MM.1S (cell line): ENCODE measurements around the gene ZDHHC13.

Source experiments
- DNase-seq: peaks from one replicate; pipeline ENCODE4 v3.0.0-alpha.2; 2015
- H2AFZ ChIP-seq: fragments of 300-600 bp; sonication (generic); 2 replicates; pipeline ENCODE4 v1.6.0; 2016; ENCODE audit warnings: antibody characterized with exemption, low read length
- H3F3A ChIP-seq: fragments of 300-600 bp; sonication (generic); 2 replicates; pipeline ENCODE4 v1.6.1; 2016; ENCODE audit warnings: mild to moderate bottlenecking, antibody characterized with exemption, low read length, moderate library complexity, mixed read lengths; ENCODE audit not compliant: insufficient read depth
- H3K27ac ChIP-seq: fragments of 300-600 bp; sonication (generic); 2 replicates; pipeline ENCODE4 v1.5.1; 2016; ENCODE audit warnings: mild to moderate bottlenecking, low read length
- H3K27me3 ChIP-seq: fragments of 300-600 bp; sonication (generic); replicated peaks from 2 replicates; pipeline ENCODE4 v1.6.0; 2016; ENCODE audit warnings: low read length; ENCODE audit not compliant: insufficient read depth
- H3K36me3 ChIP-seq: fragments of 300-600 bp; sonication (generic); replicated peaks from 2 replicates; pipeline ENCODE4 v1.6.1; 2016; ENCODE audit warnings: mild to moderate bottlenecking, low read length, mixed read lengths; ENCODE audit not compliant: insufficient read depth
- H3K4me1 ChIP-seq: fragments of 300-600 bp; sonication (generic); 2 replicates; pipeline ENCODE4 v1.6.1; 2016; ENCODE audit warnings: low read length, mixed read lengths
- H3K4me2 ChIP-seq: fragments of 300-600 bp; sonication (generic); 2 replicates; pipeline ENCODE4 v1.6.0; 2016; ENCODE audit warnings: low read depth, low read length
- H3K4me3 ChIP-seq: fragments of 300-600 bp; sonication (generic); 2 replicates; pipeline ENCODE4 v1.5.1; 2016; ENCODE audit warnings: low read length, mixed read lengths
- H3K79me2 ChIP-seq: fragments of 300-600 bp; sonication (generic); 2 replicates; pipeline ENCODE4 v1.6.1; 2016; ENCODE audit warnings: mixed run types, low read length, mixed read lengths
- H3K9ac ChIP-seq: fragments of 300-600 bp; sonication (generic); 2 replicates; pipeline ENCODE4 v1.6.1; 2016; ENCODE audit warnings: low read length, mixed read lengths
- H3K9me2 ChIP-seq: fragments of 300-600 bp; sonication (generic); replicated peaks from 2 replicates; pipeline ENCODE4 v1.6.1; 2016; ENCODE audit warnings: mild to moderate bottlenecking, low read length, mixed read lengths; ENCODE audit not compliant: insufficient read depth
- H3K9me3 ChIP-seq: fragments of 300-600 bp; sonication (generic); replicated peaks from 2 replicates; pipeline ENCODE4 v1.6.1; 2016; ENCODE audit warnings: mild to moderate bottlenecking, low read length, mixed read lengths; ENCODE audit not compliant: insufficient read depth
- H4K20me1 ChIP-seq: fragments of 300-600 bp; sonication (generic); 2 replicates; pipeline ENCODE4 v1.6.1; 2016; ENCODE audit warnings: mild to moderate bottlenecking, low read length, moderate library complexity, mixed read lengths; ENCODE audit not compliant: insufficient read depth
- CTCF ChIP-seq: fragments of 300-600 bp; sonication (generic); IDR thresholded peaks from 2 replicates; pipeline ENCODE4 v1.5.1; 2016; ENCODE audit warnings: antibody characterized with exemption, low read length, mixed read lengths
- EZH2 ChIP-seq: fragments of 300-600 bp; sonication (generic); optimal IDR thresholded peaks from 2 replicates; pipeline ENCODE3; 2017; ENCODE audit warnings: low read depth, mild to moderate bottlenecking, antibody characterized with exemption, low read length, mixed read lengths
- EZH2phosphoT487 ChIP-seq: fragments of 300-600 bp; sonication (generic); IDR thresholded peaks from 2 replicates; pipeline ENCODE4 v1.6.1; 2018; ENCODE audit warnings: antibody characterized with exemption, low read length

The ZDHHC13 gene

GRCh38 chr11:19187833-19188258 is 70.9 kb downstream of the ZDHHC13 start:
- DNase-seq, result no peak
- H2AFZ ChIP-seq, result no peak overlapping the region
- no peak for TF ChIP-seq EZH2phosphoT487
- TF ChIP-seq CTCF, result no peak

GRCh38 chr11:19191530-19192169 is 74.7 kb downstream of the ZDHHC13 start:
- Histone ChIP-seq H3K4me1 (no peaks in the 10 kb centered on the region), H3K79me2 (no peaks in the 10 kb centered on the region), H3K27ac (no peak overlapping the region), H3K9me3 (no peaks in the 10 kb centered on the region), H2AFZ (no peak overlapping the region), H3K9ac (no peak overlapping the region), H3K4me3 (no peak overlapping the region), H3K9me2 (no peaks in the 10 kb centered on the region), H3K36me3 (no peaks in the 10 kb centered on the region), H3K27me3 (no peaks in the 10 kb centered on the region), H3K4me2 (no peak overlapping the region), H4K20me1 (no peaks in the 10 kb centered on the region), H3F3A (no peaks in the 10 kb centered on the region)
- TF ChIP-seq EZH2phosphoT487, result no peak
- no peak for TF ChIP-seq EZH2
- TF ChIP-seq CTCF, result no peak
- DNase-seq, result no peak

More at GRCh38 chr11:19187833-19188258, 70.9 kb downstream of the ZDHHC13 start:
- Histone ChIP-seq H3K9me2 (no peaks in the 10 kb centered on the region), H3K9ac (no peak overlapping the region), H3K79me2 (no peaks in the 10 kb centered on the region), H3K4me1 (no peaks in the 10 kb centered on the region), H4K20me1 (no peaks in the 10 kb centered on the region), H3K4me2 (no peak overlapping the region), H3K27ac (no peak overlapping the region), H3K4me3 (no peak overlapping the region), H3K9me3 (no peaks in the 10 kb centered on the region), H3K36me3 (no peaks in the 10 kb centered on the region), H3F3A (no peaks in the 10 kb centered on the region), H3K27me3 (no peaks in the 10 kb centered on the region)

GRCh38 chr11:19193916-19194315 is 76.9 kb downstream of the ZDHHC13 start:
- Histone ChIP-seq H3K9me2 (no peaks in the 10 kb centered on the region), H3K9ac (no peak overlapping the region), H3K27ac (no peak overlapping the region), H3K9me3 (no peaks in the 10 kb centered on the region), H3K36me3 (no peaks in the 10 kb centered on the region), H3K4me3 (no peak overlapping the region), H3F3A (no peaks in the 10 kb centered on the region), H3K27me3 (no peaks in the 10 kb centered on the region), H3K4me2 (no peak overlapping the region), H3K4me1 (no peaks in the 10 kb centered on the region), H3K79me2 (no peaks in the 10 kb centered on the region), H4K20me1 (no peaks in the 10 kb centered on the region), H2AFZ (no peak overlapping the region)
- TF ChIP-seq EZH2, result no peak
- TF ChIP-seq EZH2phosphoT487, result no peak
- TF ChIP-seq CTCF, result no peak
- DNase-seq, result no peak
